ENCODE data around the gene PIGH.
"Not testable (repeated sequence)": the region's sequence is repeated elsewhere in the genome, so short reads cannot be mapped to it uniquely, and the experiment has no call there.

Gene PIGH
- 30.1 to 41.3 reads per million in 2 experiments for total RNA-seq

DNA sequence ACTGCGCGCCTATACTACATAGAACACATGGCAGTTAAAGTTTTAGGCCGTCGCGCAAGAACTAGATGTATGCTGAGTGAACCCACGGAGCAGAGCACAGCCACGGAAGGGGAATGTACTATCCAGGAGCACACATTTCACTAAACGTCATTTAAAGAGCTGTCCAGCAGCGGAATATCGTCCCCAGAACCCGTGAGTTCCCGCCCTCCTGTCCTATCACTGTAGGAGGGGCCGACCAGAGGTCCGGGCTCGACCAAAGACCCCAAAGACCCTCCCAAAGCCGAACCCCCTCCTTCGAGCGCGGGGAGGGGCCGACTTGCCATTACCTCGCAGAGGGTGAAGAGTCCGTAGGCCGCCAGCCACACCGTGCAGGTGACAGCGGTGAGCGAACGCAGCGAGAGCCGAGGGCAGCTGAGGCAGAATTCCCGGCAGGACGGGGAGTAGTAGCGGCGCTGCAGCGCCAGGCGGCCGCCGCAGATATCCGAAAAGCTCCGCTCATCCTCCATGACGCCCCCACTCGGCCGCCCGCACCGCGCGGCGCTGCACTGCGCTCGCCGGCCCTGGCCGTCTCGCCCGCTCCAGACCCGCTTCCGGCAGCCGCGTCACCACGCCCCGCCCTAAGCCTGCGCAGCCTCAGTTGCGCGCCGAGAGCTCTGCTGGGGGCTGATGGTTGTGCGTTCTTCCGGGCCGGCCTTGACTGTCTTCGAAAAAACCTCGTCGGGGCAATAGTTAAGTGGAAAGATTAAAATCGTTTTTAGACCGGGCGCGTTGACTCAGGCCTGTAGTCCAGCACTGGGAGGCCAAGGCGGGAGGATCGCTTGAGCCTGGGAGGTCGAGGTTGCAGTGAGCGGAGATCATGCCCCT, at the start of gene PIGH:
PIGH (minus strand) TSS at position 571 of the 864 bp plus-strand sequence; CDS start at position 506, 65 bp downstream.
- peak; percentile 91 for DNase-seq (ENCODE audit: low read depth)

GRCh38 chr14:67646131-67646530, 46.1 kb upstream of the PIGH start:
- no peak for DNase-seq (ENCODE audit: low read depth)

DNA sequence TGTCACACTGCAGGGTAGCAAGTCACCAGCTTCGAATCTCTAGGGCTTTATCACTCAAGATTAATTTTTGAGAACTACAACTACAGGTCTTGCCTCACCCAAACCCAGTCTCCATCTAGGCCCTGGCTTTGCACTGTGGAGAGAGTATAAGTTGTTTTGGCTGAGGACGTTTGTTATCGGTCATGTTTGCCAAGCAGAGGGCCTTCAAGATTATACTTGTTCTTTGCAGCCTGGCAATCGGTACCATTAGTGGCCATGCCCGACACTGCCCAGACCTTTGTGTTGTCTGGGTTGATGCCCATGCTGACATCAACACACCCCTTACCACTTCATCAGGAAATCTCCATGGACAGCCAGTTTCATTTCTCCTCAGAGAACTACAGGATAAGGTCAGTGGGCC, 45.3 kb upstream of the PIGH start:
- DNase-seq (ENCODE audit: low read depth) = no peak

GRCh38 chr14:67644428-67644827, 44.4 kb upstream of the PIGH start:
- no peak for DNase-seq (ENCODE audit: low read depth)

GRCh38 chr14:67643713-67644112, 43.6 kb upstream of the PIGH start:
- no peak for DNase-seq (ENCODE audit: low read depth)

DNA sequence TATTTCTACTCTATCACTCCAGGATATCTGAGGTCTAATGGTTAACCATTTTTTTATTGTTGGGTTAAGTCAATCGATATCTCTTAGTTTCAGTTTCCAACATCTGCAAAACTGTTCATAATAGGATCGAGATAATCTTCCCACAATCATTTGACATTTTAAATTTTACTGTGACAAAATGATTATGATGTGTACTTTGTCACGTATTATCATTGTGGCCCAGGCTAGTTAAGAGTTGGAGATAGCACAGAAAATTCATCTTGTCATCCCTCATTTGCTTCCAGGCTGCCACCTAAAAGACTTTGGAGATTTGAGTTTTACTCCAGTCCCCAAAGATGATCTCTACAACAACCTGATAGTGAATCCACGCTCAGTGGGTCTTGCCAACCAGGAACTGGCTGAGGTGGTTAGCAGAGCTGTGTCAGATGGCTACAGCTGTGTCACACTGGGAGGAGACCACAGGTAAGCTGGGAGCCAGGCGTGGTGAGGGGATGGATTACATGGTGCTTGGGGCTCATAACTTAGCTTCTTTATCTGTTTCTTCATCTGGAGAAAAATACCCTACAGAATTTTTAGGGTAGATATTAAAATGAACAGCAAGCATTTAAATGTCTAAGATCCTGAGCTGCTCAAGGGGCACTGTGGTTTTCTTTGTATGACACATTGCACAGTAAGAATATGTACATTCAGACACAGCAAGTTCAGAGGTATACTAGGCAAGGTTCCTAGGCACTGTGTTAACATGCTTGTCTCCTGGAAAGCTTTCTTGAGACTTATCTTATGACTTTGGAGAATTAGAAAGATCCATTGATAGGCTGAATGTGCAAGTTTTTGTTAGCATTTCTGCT, 42.1 kb upstream of the PIGH start:
- DNase-seq (ENCODE audit: low read depth) = no peak

DNA sequence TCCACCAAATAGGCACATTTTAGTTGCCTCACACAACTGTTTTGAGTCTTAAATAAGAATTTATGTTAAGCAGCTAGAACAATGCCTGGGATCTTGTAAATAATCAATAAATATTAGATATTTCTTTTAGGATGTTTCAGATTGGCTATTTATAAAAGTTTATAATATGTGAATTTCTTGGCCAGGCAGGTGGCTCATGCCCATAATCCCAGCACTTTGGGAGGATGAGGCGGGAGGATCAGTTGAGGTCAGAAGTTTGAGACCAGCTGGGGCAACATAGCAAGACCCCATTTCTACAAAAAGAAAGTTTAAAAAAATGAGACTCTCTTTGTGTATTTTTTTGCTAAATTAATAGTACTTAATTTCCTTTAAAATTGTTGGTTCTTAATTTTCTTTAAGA, 41.4 kb upstream of the PIGH start:
- DNase-seq (ENCODE audit: low read depth) = no peak

- DNase-seq (ENCODE audit: low read depth) = no peak
These were observed 38.6 kb upstream of the PIGH start for GRCh38 chr14:67638642-67639041.

DNA sequence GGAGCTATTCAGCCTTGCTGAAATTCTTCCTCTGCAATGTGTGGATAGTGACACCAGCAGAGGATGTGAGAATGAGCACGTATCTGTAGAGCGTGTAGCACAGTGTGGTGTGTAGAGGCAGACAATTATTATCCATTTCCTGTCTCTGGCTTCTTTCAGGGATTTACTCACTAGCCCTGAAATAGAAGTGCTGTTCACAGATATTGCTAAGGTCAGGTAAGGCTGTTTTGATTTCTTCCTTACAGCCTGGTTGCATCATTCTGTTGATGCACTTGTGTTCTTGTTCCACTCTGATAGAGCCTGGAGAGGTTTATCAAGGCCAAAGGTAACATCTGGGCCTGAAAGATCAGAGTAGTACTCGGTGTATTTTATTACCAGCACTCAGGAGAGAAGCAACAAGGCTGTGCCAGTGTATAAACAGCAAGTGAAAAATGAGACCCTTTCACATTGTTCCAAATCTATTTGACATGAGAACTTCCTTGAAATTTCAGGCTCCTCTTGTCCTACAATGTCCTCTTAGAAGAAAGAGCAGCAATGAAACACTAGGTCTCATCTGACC, 36.4 kb upstream of the PIGH start:
- no peak for DNase-seq (ENCODE audit: low read depth)

- no peak for DNase-seq (ENCODE audit: low read depth)
These were observed 33.5 kb upstream of the PIGH start for GRCh38 chr14:67633451-67634147.

DNA sequence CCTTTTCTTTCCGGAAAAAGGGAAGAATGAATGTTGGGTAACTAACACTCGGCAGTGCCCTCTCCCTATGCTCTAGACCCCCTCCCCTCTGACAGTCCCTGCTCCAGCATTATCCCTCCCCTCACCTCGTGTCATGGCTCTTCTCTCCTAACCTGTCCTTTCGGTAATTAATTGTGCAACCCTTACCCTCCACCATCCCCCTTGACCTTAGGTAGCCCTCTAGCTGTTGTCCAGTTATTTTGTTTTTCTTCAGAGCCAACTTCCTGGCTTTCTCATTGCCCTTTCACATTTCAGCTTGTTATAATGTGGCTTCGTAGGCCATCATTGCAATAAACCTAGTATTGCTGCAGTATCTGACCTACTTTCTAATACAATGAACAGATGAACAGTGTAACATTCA, 30.9 kb upstream of the PIGH start:
- no peak for DNase-seq (ENCODE audit: low read depth)

GRCh38 chr14:67630186-67630585, 30.1 kb upstream of the PIGH start:
- DNase-seq (ENCODE audit: low read depth) = no peak

- DNase-seq (ENCODE audit: low read depth) = no peak
These were observed 27.5 kb upstream of the PIGH start for GRCh38 chr14:67627519-67627918.

DNA sequence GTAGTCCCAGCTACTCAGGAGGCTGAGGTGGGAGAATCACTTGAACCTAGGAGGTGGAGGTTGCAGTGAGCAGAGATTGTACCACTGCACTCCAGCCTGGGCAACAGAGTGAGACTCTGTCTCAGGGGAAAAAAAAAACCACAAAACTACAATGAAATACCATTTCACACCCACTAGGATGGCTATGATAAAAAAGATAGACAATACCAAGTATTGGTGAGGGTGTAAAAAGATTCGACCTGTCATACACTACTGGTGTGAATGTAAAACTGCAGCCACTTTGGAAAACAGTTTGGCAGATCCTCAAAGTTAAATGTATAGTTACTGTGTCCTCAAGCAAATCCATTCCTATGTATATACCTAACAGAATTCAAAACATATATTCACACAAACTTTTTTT, 26.1 kb upstream of the PIGH start:
- not testable (repeated sequence) for DNase-seq (ENCODE audit: low read depth)

GRCh38 chr14:67623114-67623513, 23.0 kb upstream of the PIGH start:
- DNase-seq (ENCODE audit: low read depth) = no peak

DNA sequence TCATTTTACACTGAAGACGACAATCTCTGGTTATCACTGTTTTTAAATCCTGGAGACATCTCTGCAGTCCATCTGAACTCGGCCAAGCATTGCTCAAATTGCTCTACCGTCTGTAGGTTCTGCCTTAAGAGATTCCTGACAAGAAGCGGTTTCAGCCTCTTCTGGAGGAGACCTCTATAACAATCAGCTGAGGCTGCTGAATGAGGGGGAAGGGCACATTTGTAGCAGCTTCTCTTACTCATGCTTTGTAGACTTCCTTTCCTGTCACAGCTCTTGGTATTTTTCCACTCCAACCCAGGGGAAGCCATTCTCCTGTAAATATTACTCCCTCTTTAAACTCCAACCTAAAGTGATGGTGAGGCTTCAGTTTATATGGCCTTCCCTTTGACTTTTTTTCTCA, 22.6 kb upstream of the PIGH start:
- DNase-seq (ENCODE audit: low read depth) = no peak

GRCh38 chr14:67620217-67620785, 20.2 kb upstream of the PIGH start:
- DNase-seq (ENCODE audit: low read depth) = no peak

DNA sequence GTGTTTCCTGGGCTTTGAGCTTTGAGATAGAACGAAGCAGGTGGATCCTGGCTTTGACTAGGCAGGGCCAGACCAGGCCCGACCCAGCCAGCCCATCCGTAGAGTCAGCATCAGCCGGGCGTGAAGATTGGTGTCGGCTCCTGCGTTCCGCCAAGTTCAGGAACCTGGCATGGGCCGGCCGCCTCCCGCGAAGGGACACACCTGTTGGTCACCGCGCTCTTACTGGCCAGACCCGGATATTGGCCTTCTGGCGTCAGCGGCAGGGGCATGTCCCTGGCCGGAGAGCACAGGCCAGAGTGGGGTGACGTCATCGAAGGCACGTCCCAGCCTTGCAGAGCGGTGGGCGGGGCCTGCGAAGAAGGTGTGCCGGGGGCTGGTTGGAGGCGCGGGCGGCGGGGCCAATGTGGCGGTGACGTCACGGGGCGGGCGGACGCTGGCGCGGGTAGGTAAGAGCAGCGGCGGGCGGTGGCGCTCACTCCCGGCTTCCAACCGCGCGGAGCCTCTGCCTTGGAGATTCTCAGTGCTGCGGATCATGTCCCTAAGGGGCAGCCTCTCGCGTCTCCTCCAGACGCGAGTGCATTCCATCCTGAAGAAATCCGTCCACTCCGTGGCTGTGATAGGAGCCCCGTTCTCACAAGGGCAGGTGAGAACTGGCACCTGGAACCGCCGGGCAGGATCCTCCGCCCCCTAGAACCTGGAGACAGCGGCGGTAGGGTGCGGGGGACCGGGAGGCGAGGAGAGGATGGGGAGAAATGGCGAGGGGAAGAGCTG, 19.6 kb upstream of the PIGH start, which contains the start of gene ARG2:
ARG2 (plus strand) TSS at position 475 of the 771 bp plus-strand sequence; CDS start at position 533, 58 bp downstream.
- peak; percentile 97 for DNase-seq (ENCODE audit: low read depth)

DNA sequence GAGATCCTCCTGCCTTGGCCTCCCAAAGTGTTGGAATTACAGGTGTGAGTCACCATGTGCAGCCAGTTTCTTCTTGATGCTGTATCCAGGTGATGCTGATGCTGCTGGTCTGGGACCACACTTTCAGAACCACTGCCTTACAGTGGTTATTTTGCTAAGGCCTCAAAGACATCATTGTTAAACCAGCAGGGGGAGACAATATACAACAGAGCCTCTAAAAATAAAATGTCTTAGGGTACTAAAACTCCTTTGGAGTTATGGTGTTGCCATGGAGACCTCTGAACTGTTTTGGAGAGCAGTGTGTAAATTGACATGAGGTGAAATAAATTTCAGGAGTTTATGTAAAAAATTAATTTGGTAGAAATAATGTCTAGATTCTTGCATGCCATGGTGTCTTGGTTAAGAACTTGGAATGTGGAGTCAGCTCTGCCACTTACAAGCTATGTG, 18.6 kb upstream of the PIGH start:
- peak; percentile 13 for DNase-seq (ENCODE audit: low read depth)

GRCh38 chr14:67610491-67610890, 10.4 kb upstream of the PIGH start:
- DNase-seq (ENCODE audit: low read depth) = no peak

Measured in T follicular helper cell (primary cell).